RWPE2 (cell line): ENCODE results near the gene MPL.
A peak's percentile ranks its signal among the peaks of the same experiment; 100 is the strongest.

Source experiments
- ATAC-seq: fragments of 200-7000 bp; cut with Tn5 transposase; 3 replicates; pipeline ENCODE4 v1.9.1; 2021; ENCODE audit warnings: low read depth
- DNase-seq: peaks from one replicate; pipeline ENCODE4 v3.0.0-alpha.2; 2020; ENCODE audit warnings: low spot score
- H3K27ac ChIP-seq: fragments of 450-650 bp; 2 replicates; pipeline ENCODE4 v1.5.1; 2017; ENCODE audit warnings: mild to moderate bottlenecking; ENCODE audit not compliant: poor library complexity, severe bottlenecking
- H3K27me3 ChIP-seq: fragments of 250-450 bp; sonication (Bioruptor Pico); 2 replicates; pipeline ENCODE4 v1.5.1; 2021; ENCODE audit warnings: mild to moderate bottlenecking, moderate library complexity; ENCODE audit not compliant: insufficient read depth, poor library complexity, severe bottlenecking
- H3K36me3 ChIP-seq: fragments of 250-450 bp; sonication (Bioruptor Pico); 2 replicates; pipeline ENCODE4 v1.5.1; 2020; ENCODE audit warnings: low read depth, mild to moderate bottlenecking, moderate library complexity
- H3K4me1 ChIP-seq: fragments of 250-450 bp; sonication (Bioruptor Pico); 2 replicates; pipeline ENCODE4 v1.5.1; 2021; ENCODE audit warnings: mild to moderate bottlenecking, moderate library complexity; ENCODE audit not compliant: insufficient read depth, poor library complexity, severe bottlenecking
- H3K4me3 ChIP-seq: fragments of 250-450 bp; sonication (Bioruptor Pico); 2 replicates; pipeline ENCODE4 v1.5.1; 2021; ENCODE audit warnings: mild to moderate bottlenecking, moderate library complexity; ENCODE audit not compliant: severe bottlenecking
- H3K9me3 ChIP-seq: fragments of 250-450 bp; sonication (Bioruptor Pico); 2 replicates; pipeline ENCODE4 v1.5.1; 2021; ENCODE audit warnings: mild to moderate bottlenecking, moderate library complexity; ENCODE audit not compliant: severe bottlenecking
- CTCF ChIP-seq: fragments of 450-650 bp; IDR thresholded peaks from one replicate; pipeline ENCODE4 v1.5.1; 2017; ENCODE audit warnings: mild to moderate bottlenecking, moderate library complexity; ENCODE audit not compliant: poor library complexity, severe bottlenecking

Gene MPL

DNA sequence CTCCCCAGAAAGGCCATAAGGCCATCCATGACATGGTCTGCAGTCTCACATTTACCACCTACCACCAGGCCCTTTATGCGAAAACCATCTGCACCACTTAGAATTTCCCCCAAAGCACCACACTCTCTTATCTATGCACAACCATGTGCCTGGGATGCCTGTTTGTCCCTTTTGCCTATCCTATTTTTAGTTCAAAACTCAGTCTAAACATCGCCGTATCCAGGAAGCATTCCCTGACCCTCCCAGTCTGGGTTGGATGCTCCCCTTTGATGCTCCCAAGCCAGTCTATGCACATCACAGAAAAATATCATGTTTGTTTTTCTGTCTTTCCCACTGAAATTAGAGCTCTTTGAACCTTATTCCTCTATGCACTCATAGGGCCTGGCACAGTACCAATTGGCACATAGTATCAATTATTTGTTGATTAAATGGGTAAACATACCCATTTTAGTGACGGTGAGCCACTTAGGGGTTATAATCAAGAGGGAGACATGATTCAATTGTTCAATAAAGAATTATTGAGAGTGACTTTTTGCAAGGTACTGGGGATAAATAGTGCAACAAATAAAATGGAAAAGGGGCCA is 6.7 kb downstream of the MPL start:
- DNase-seq (no peak), ATAC-seq (no peak)
- TF ChIP-seq CTCF = no peak
- Histone ChIP-seq H3K36me3 (no peaks in the 10 kb centered on the region), H3K4me1 (no peaks in the 10 kb centered on the region), H3K27me3 (no peaks in the 10 kb centered on the region), H3K4me3 (no peak overlapping the region), H3K27ac (no peak overlapping the region), H3K9me3 (no peaks in the 10 kb centered on the region)

DNA sequence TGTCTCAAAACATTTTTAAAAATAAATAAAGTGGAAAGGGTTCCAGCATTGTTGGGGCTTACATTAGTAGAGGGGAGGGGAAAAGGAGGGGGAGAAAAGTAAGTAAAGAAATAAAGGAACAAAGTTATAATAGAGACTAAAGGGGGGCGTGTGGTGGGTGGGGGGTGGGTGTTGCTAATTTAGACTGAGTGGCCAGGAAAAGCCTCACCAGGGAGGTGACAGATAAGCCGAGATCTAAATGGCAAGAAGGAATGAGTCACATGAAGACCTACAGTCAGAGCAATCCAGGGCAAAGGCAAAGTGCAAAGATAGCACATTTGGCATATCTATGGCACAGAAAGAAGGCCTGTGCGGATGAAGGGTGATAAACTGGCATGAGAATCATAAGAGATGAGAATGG is 7.5 kb downstream of the MPL start:
- DNase-seq = no peak
- Histone ChIP-seq H3K9me3 (no peaks in the 10 kb centered on the region), H3K27ac (no peak overlapping the region)

DNA sequence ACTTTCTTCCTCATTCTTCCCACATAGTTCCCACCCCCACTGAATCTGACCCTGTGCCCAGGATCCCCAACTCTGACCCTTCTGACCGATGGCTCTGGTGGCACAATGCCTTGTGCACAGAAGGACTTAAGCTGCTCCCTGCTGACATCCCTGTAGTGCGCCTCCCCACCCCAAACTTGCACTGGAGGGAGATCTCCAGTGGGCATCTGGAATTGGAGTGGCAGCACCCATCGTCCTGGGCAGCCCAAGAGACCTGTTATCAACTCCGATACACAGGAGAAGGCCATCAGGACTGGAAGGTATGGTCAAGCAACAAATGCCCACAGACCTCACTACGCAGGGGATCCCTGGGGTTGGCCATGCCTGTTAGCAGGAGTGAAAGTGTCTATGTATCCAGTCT is 9.0 kb downstream of the MPL start:
- TF ChIP-seq CTCF = no peak

More for the DNA sequence above, 7.5 kb downstream of the MPL start:
- Histone ChIP-seq H3K4me3 (no peak overlapping the region), H3K36me3 (no peaks in the 10 kb centered on the region), H3K4me1 (peaks cover 5% of the 10 kb centered on the region), H3K27me3 (no peaks in the 10 kb centered on the region)
- TF ChIP-seq CTCF = no peak
- ATAC-seq = no peak

GRCh38 chr1:43348343-43348808 is 10.8 kb downstream of the MPL start:
- peak overlapping the region; percentile 40 for H3K4me3 ChIP-seq
- DNase-seq = no peak

More for the DNA sequence above, 9.0 kb downstream of the MPL start:
- H3K27ac ChIP-seq = no peak overlapping the region
- H3K4me3 ChIP-seq = no peak overlapping the region
- no peaks in the 10 kb centered on the region for H3K36me3 ChIP-seq
- no peaks in the 10 kb centered on the region for H3K9me3 ChIP-seq
- H3K27me3 ChIP-seq = no peaks in the 10 kb centered on the region
- peaks cover 5% of the 10 kb centered on the region for H3K4me1 ChIP-seq
- DNase-seq = no peak
- no peak for ATAC-seq

More at GRCh38 chr1:43348343-43348808, 10.8 kb downstream of the MPL start:
- Histone ChIP-seq H3K36me3 (no peaks in the 10 kb centered on the region), H3K9me3 (no peaks in the 10 kb centered on the region), H3K27me3 (no peaks in the 10 kb centered on the region), H3K27ac (peak overlapping the region; percentile 71), H3K4me1 (peaks cover 5% of the 10 kb centered on the region)
- no peak for TF ChIP-seq CTCF
- peak; percentile 39 for ATAC-seq
